Transverse colon (tissue), 4 donors: ENCODE measurements around the gene PDE3B. TPM values are rescaled to one million over a fixed set of nuclear protein-coding genes. Genes with fewer than 3 reads are reported as not detected.

Source experiments
- DNase-seq: peaks from one replicate; pipeline ENCODE4 v3.0.0-alpha.2; 2019
- H3K27ac ChIP-seq, 4 donors: fragments of 200-600 bp; sonication (generic); 2 replicates each; pipeline ENCODE4 v1.5.1; 2016 to 2018; ENCODE audit warnings: inconsistent platforms in 4 of 4
- H3K27me3 ChIP-seq: fragments of 200-600 bp; sonication (generic); 2 replicates; pipeline ENCODE4 v1.5.1; 2017; ENCODE audit warnings: inconsistent platforms
- H3K36me3 ChIP-seq, 4 donors: fragments of 200-600 bp; sonication (generic); 2 replicates each; pipeline ENCODE4 v1.5.1; 2017 to 2019; ENCODE audit warnings: inconsistent platforms in 4 of 4
- H3K4me1 ChIP-seq, 4 donors: fragments of 200-600 bp; sonication (generic); 2 replicates each; pipeline ENCODE4 v1.5.1; 2017 to 2020; ENCODE audit warnings: inconsistent platforms in 4 of 4
- H3K4me3 ChIP-seq, 4 donors: fragments of 200-600 bp; sonication (generic); 1 replicate in 1 of 4; 2 replicates in 3 of 4; pipeline versions ENCODE4 v1.5.1 to v1.6.1; 2017 to 2019; ENCODE audit warnings: inconsistent platforms in 4 of 4
- H3K9me3 ChIP-seq, 2 donors: fragments of 200-600 bp; sonication (generic); 2 replicates each; pipeline ENCODE4 v1.5.1; 2017 to 2019; ENCODE audit warnings: inconsistent platforms in 2 of 2
- CTCF ChIP-seq, 5 experiments: fragments of 200-600 bp in 3 of 5; fragments of 450-650 bp in 2 of 5; sonication (generic) in 3 of 5; IDR thresholded peaks; 1 replicate in 2 of 5; 2 replicates in 3 of 5; pipeline ENCODE4 v1.5.1; 2016 to 2017; ENCODE audit warnings: antibody characterized with exemption in 5 of 5, inconsistent platforms in 3 of 5, mild to moderate bottlenecking in 2 of 5, moderate library complexity in 1 of 5
- EP300 ChIP-seq: sonication (generic); formaldehyde crosslinking; IDR thresholded peaks from one replicate; pipeline ENCODE4 v1.6.1; 2017; ENCODE audit warnings: antibody characterized with exemption, low read depth
- POLR2A ChIP-seq: fragments of 450-650 bp; IDR thresholded peaks from one replicate; pipeline ENCODE4 v1.6.1; 2016; ENCODE audit warnings: antibody characterized with exemption, mild to moderate bottlenecking, moderate library complexity
- POLR2AphosphoS5 ChIP-seq, 3 donors: sonication (generic); formaldehyde crosslinking; IDR thresholded peaks; one replicate each; pipeline ENCODE4 v1.6.1; 2016; ENCODE audit warnings: antibody characterized with exemption in 3 of 3
- WGBS, 2 donors: methylation state at CpG; one replicate each; pipeline ENCODE4 v1.1.5; 2018; ENCODE audit warnings: low coverage in 1 of 2; 5-methylcytosine and 5-hydroxymethylcytosine counted together
- in situ Hi-C, 4 donors: fragments of 200-750 bp; cut with MboI; loops; one replicate each; pipeline versions ENCODE4 v1.15.0 to v1.15.1; 2017; ENCODE audit warnings: low sequenced_read_pairs in 3 of 4, low pct_ligation_motif_present in 1 of 4, low pct_unique_long_range_greater_than_20kb in 1 of 4
- intact Hi-C: fragments of 100-400 bp; cut with DNase I; formaldehyde crosslinking; loops from one replicate; pipeline ENCODE4 v1.15.1; 2023; ENCODE audit warnings: low total_unique reads
- total RNA-seq, 4 donors: library from RNA; depleted of rRNA; stranded (reverse); fragments of >200 nt; gene quantifications; one replicate each; pipeline ENCODE4 v1.1.0, GENCODE V29; 2016

PDE3B gene
- total RNA-seq, 4 donors from 2014 or later = 48.1 to 91.1 (median 66.1) TPM

GRCh38 chr11:14902650-14903350 is 259.2 kb downstream of the PDE3B start:
- DNase-seq = no peak
- Histone ChIP-seq H3K9me3 (no peaks in the 10 kb centered on the region), H3K27ac (no peak overlapping the region), H3K36me3 (no peaks in the 10 kb centered on the region), H3K4me3 (no peak overlapping the region), H3K27me3 (no peaks in the 10 kb centered on the region), H3K4me1 (peaks cover 0 to 17% (median 5%) of the 10 kb centered on the region in 4 donors)
- TF ChIP-seq POLR2AphosphoS5 (IDR thresholded peaks at IDR 0.05) (no peak), POLR2A (no peak), CTCF (IDR thresholded peaks at IDR 0.05) (no peak), EP300 (no peak)
- intact Hi-C loops (loop anchor here (10.0 kb wide), 1 partner anchor 302 kb away; no protein-coding TSS in a partner anchor), in situ Hi-C loops (loop anchor here in 2 of 4 donors (10.0 to 25.0 kb wide), 2 partner anchors 108 to 185 kb away; no protein-coding TSS in a partner anchor)
- 10 to 20% methylated on average over 1 of the region's 1 CpG for WGBS, 2 donors

- H3K27ac ChIP-seq = peak overlapping the region; percentile 23 to 52 (median 36)
- in situ Hi-C loops = loop anchor here in 3 of 4 donors (5.0 to 25.0 kb wide), 3 partner anchors 110 to 183 kb away; no protein-coding TSS in a partner anchor
- intact Hi-C loops = loop anchor here (5.0 to 10.0 kb wide), 2 partner anchors 173 to 300 kb away; no protein-coding TSS in a partner anchor
Observed at GRCh38 chr11:14904745-14905103, 261.1 kb downstream of the PDE3B start.

GRCh38 chr11:14905104-14906033 is 261.8 kb downstream of the PDE3B start:
- WGBS, 2 donors = 61% methylated on average over 58 of the region's 58 CpGs; no CpG with 5 or more reads in 1 of the 2 donors
- DNase-seq = peak; percentile 65
- intact Hi-C loops (loop anchor here (5.0 to 10.0 kb wide), 2 partner anchors 172 to 299 kb away; no protein-coding TSS in a partner anchor), in situ Hi-C loops (loop anchor here in 3 of 4 donors (5.0 to 25.0 kb wide), 3 partner anchors 111 to 182 kb away; no protein-coding TSS in a partner anchor)
- Histone ChIP-seq H3K27ac (peak overlapping the region; percentile 23 to 52 (median 36)), H3K4me1 (peaks cover 0 to 18% (median 9%) of the 10 kb centered on the region in 4 donors), H3K4me3 (peak overlapping the region; percentile 36 to 62 (median 41)), H3K36me3 (no peaks in the 10 kb centered on the region), H3K27me3 (no peaks in the 10 kb centered on the region), H3K9me3 (no peaks in the 10 kb centered on the region)
- TF ChIP-seq POLR2AphosphoS5 (IDR thresholded peaks at IDR 0.05) (no peak), POLR2A (no peak), CTCF (IDR thresholded peaks at IDR 0.05) (peak in 4 of 5 experiments; percentile 10 to 45 (median 28)), EP300 (no peak)

More at GRCh38 chr11:14904745-14905103, 261.1 kb downstream of the PDE3B start:
- TF ChIP-seq CTCF (IDR thresholded peaks at IDR 0.05) (peak; percentile 86 to 95 (median 91)), EP300 (no peak)
- WGBS, 2 donors = 26% methylated on average over 15 of the region's 26 CpGs; no CpG with 5 or more reads in 1 of the 2 donors
- peaks cover 0 to 18% (median 9%) of the 10 kb centered on the region in 4 donors for H3K4me1 ChIP-seq
- no peaks in the 10 kb centered on the region for H3K27me3 ChIP-seq
- H3K36me3 ChIP-seq = no peaks in the 10 kb centered on the region
- DNase-seq = peak; percentile 79
- H3K4me3 ChIP-seq = peak overlapping the region; percentile 36 to 62 (median 41)
- no peaks in the 10 kb centered on the region for H3K9me3 ChIP-seq
